ENCODE data around the gene HCN1.
"Not testable (repeated sequence)": the region's sequence is repeated elsewhere in the genome, so short reads cannot be mapped to it uniquely, and the experiment has no call there.

HCN1 gene

GRCh38 chr5:45355189-45355992 lies 340.8 kb downstream of the HCN1 start:
- no peak for TF ChIP-seq CTCF (conservative IDR thresholded peaks at IDR 0.05)
- no peak overlapping the region for H3K27ac ChIP-seq

GRCh38 chr5:45336464-45336863 lies 359.7 kb downstream of the HCN1 start:
- TF ChIP-seq CTCF (conservative IDR thresholded peaks at IDR 0.05), result no peak
- no peak overlapping the region for H3K27ac ChIP-seq

GRCh38 chr5:45335978-45336377 lies 360.2 kb downstream of the HCN1 start:
- no peak for TF ChIP-seq CTCF (conservative IDR thresholded peaks at IDR 0.05)
- H3K27ac ChIP-seq, result no peak overlapping the region

- no peak overlapping the region for H3K27ac ChIP-seq
- TF ChIP-seq CTCF (conservative IDR thresholded peaks at IDR 0.05), result no peak
These were observed 360.8 kb downstream of the HCN1 start for GRCh38 chr5:45335346-45335745.

- no peak for TF ChIP-seq CTCF (conservative IDR thresholded peaks at IDR 0.05)
- no peak overlapping the region for H3K27ac ChIP-seq
These were observed 361.2 kb downstream of the HCN1 start for GRCh38 chr5:45334939-45335338.

- not testable (repeated sequence) for H3K27ac ChIP-seq
These were observed 383.6 kb downstream of the HCN1 start for GRCh38 chr5:45312627-45313026.

- TF ChIP-seq CTCF (conservative IDR thresholded peaks at IDR 0.05), result no peak
- no peak overlapping the region for H3K27ac ChIP-seq
These were observed 400.9 kb downstream of the HCN1 start for GRCh38 chr5:45295231-45295630.

GRCh38 chr5:45288746-45289145 lies 407.4 kb downstream of the HCN1 start:
- H3K27ac ChIP-seq, result no peak overlapping the region
- no peak for TF ChIP-seq CTCF (conservative IDR thresholded peaks at IDR 0.05)
